H1 (cell line): Measurements from ENCODE around the gene ZACN. TPM values are rescaled to one million over a fixed set of nuclear protein-coding genes. Genes with fewer than 3 reads are reported as not detected.
"Not testable (repeated sequence)": the region's sequence is repeated elsewhere in the genome, so short reads cannot be mapped to it uniquely, and the experiment has no call there.

Experiments
- CTCF ChIA-PET: fragments of 300-600 bp; sonication (Branson Sonifier 250); formaldehyde crosslinking; loops from one replicate; lab custom pipeline; 2021; ENCODE audit not compliant: partially characterized antibody; lab: Charles Lee
- POLR2A ChIA-PET: fragments of 300-600 bp; sonication (Branson Sonifier 250); formaldehyde crosslinking; loops from one replicate; lab custom pipeline; 2021; ENCODE audit warnings: inconsistent platforms; ENCODE audit not compliant: partially characterized antibody; lab: Charles Lee
- DNase-seq, 2 experiments: peaks; one replicate each; pipeline versions ENCODE4 v3.0.0 to v3.0.0-alpha.2; 2010 to 2022; ENCODE audit warnings: low spot score in 2 of 2, low read depth in 1 of 2, mixed read lengths in 1 of 2
- FAIRE-seq: peaks from 2 replicates; lab custom pipeline; 2011; peaks lifted over from hg19 to GRCh38; lab: Jason Lieb, UNC
- H2AFZ ChIP-seq: 2 replicates; pipeline ENCODE4 v1.8.1; 2012; ENCODE audit warnings: low read length, inconsistent platforms
- H2AK5ac ChIP-seq: 2 replicates; pipeline ENCODE4 v1.6.1; 2013; ENCODE audit warnings: low read depth, low read length
- H2BK120ac ChIP-seq: replicated peaks from 2 replicates; pipeline ENCODE3; 2013; ENCODE audit warnings: low read depth, low read length, inconsistent platforms
- H2BK12ac ChIP-seq: 2 replicates; pipeline ENCODE4 v1.6.1; 2013; ENCODE audit warnings: low read depth, low read length
- H2BK15ac ChIP-seq: 2 replicates; pipeline ENCODE4 v1.6.1; 2013; ENCODE audit warnings: low read length
- H2BK20ac ChIP-seq: 2 replicates; pipeline ENCODE4 v1.6.1; 2013; ENCODE audit warnings: low read length
- H2BK5ac ChIP-seq: 2 replicates; pipeline ENCODE4 v1.6.1; 2013; ENCODE audit warnings: low read depth, low read length
- H3K14ac ChIP-seq: 2 replicates; pipeline ENCODE4 v1.6.1; 2013; ENCODE audit warnings: inconsistent platforms; ENCODE audit not compliant: insufficient read length
- H3K18ac ChIP-seq: 2 replicates; pipeline ENCODE4 v1.6.1; 2013; ENCODE audit warnings: low read length; ENCODE audit errors: extremely low read depth
- H3K23ac ChIP-seq: 2 replicates; pipeline ENCODE4 v1.6.1; 2013; ENCODE audit warnings: inconsistent platforms; ENCODE audit not compliant: insufficient read length
- H3K23me2 ChIP-seq: 2 replicates; pipeline ENCODE4 v1.6.1; 2013; ENCODE audit warnings: low read depth, low read length
- H3K27ac ChIP-seq: 2 replicates; pipeline ENCODE4 v1.6.1; 2011; ENCODE audit warnings: low read depth, low read length, inconsistent platforms
- H3K27me3 ChIP-seq, 4 experiments: replicated peaks in 1 of 4; 1 replicate in 1 of 4; 2 replicates in 3 of 4; pipeline versions ENCODE4 v1.6.1 to v1.8.1; 2011 to 2013; ENCODE audit warnings: low read length in 3 of 4, mild to moderate bottlenecking in 3 of 4, inconsistent platforms in 2 of 4, mixed read lengths in 2 of 4, moderate library complexity in 1 of 4; ENCODE audit not compliant: control insufficient read depth in 3 of 4, insufficient read depth in 3 of 4; ENCODE audit errors: extremely low read depth in 1 of 4
- H3K36me3 ChIP-seq, 4 experiments: 2 replicates each; pipeline versions ENCODE4 v1.6.1 to v1.8.1; 2011 to 2013; ENCODE audit warnings: mild to moderate bottlenecking in 4 of 4, low read length in 3 of 4, moderate library complexity in 2 of 4, control low read depth in 1 of 4, inconsistent platforms in 1 of 4; ENCODE audit not compliant: insufficient read depth in 4 of 4, control insufficient read depth in 2 of 4
- H3K4ac ChIP-seq: replicated peaks from 2 replicates; pipeline ENCODE3; 2013; ENCODE audit warnings: low read length, low read depth, mixed read lengths, inconsistent platforms; ENCODE audit not compliant: insufficient read length
- H3K4me1 ChIP-seq, 4 experiments: replicated peaks in 1 of 4; 1 replicate in 1 of 4; 2 replicates in 3 of 4; pipeline versions ENCODE4 v1.6.1 to v1.8.1; 2011 to 2013; ENCODE audit warnings: low read length in 3 of 4, inconsistent platforms in 2 of 4, mixed read lengths in 1 of 4; ENCODE audit not compliant: insufficient read depth in 4 of 4, control insufficient read depth in 3 of 4
- H3K4me2 ChIP-seq, 2 experiments: 2 replicates each; pipeline versions ENCODE4 v1.6.1 to v1.8.1; 2011 to 2013; ENCODE audit warnings: low read depth in 2 of 2, low read length in 2 of 2, control low read depth in 1 of 2, inconsistent platforms in 1 of 2, mild to moderate bottlenecking in 1 of 2; ENCODE audit not compliant: insufficient read depth in 1 of 2
- H3K4me3 ChIP-seq, 4 experiments: fragments of 200-600, 300-600 bp in 1 of 4; sonication (generic), shearing (Covaris generic), sonication (Bioruptor Twin) in 1 of 4; 2 replicates each; pipeline versions ENCODE4 v1.5.1 to v1.8.1; 2011 to 2016; ENCODE audit warnings: low read length in 4 of 4, low read depth in 3 of 4, control low read depth in 2 of 4, inconsistent platforms in 2 of 4, mild to moderate bottlenecking in 2 of 4, mixed read lengths in 1 of 4, moderate library complexity in 1 of 4; ENCODE audit not compliant: insufficient read depth in 2 of 4; ENCODE audit errors: extremely low read depth in 1 of 4
- H3K56ac ChIP-seq: replicated peaks from 2 replicates; pipeline ENCODE3; 2013; ENCODE audit warnings: low read depth, mild to moderate bottlenecking, mixed read lengths, low read length, inconsistent platforms; ENCODE audit not compliant: insufficient read length
- H3K79me1 ChIP-seq: 2 replicates; pipeline ENCODE4 v1.6.1; 2013; ENCODE audit warnings: low read depth, low read length, control low read depth
- H3K79me2 ChIP-seq, 2 experiments: 2 replicates each; pipeline versions ENCODE4 v1.6.1 to v1.8.1; 2012 to 2013; ENCODE audit warnings: low read length in 2 of 2, mild to moderate bottlenecking in 2 of 2, inconsistent platforms in 1 of 2; ENCODE audit not compliant: insufficient read depth in 2 of 2, control insufficient read depth in 1 of 2
- H3K9ac ChIP-seq, 4 experiments: replicated peaks in 1 of 4; 1 replicate in 1 of 4; 2 replicates in 3 of 4; pipeline versions ENCODE4 v1.6.1 to v1.8.1; 2011 to 2013; ENCODE audit warnings: low read depth in 3 of 4, low read length in 3 of 4, control low read depth in 2 of 4, mild to moderate bottlenecking in 2 of 4, moderate library complexity in 2 of 4, inconsistent platforms in 1 of 4; ENCODE audit errors: extremely low read depth in 1 of 4
- H3K9me3 ChIP-seq, 2 experiments: 2 replicates each; pipeline versions ENCODE4 v1.6.1 to v1.8.1; 2012 to 2013; ENCODE audit warnings: mild to moderate bottlenecking in 2 of 2, moderate library complexity in 2 of 2, control low read depth in 1 of 2, inconsistent platforms in 1 of 2, low read depth in 1 of 2, low read length in 1 of 2, mixed read lengths in 1 of 2; ENCODE audit not compliant: insufficient read depth in 2 of 2
- H4K20me1 ChIP-seq, 2 experiments: replicated peaks in 1 of 2; 2 replicates each; pipeline versions ENCODE3 to v1.8.1; 2011 to 2013; ENCODE audit warnings: inconsistent platforms in 2 of 2, low read length in 2 of 2, mild to moderate bottlenecking in 1 of 2; ENCODE audit not compliant: insufficient read depth in 2 of 2, control insufficient read depth in 1 of 2
- H4K5ac ChIP-seq: 2 replicates; pipeline ENCODE4 v1.6.1; 2013; ENCODE audit warnings: low read length, low read depth, mixed read lengths, inconsistent platforms; ENCODE audit not compliant: insufficient read length
- H4K8ac ChIP-seq: 2 replicates; pipeline ENCODE4 v1.8.0; 2013; ENCODE audit warnings: mild to moderate bottlenecking, moderate library complexity, low read length, inconsistent platforms; ENCODE audit not compliant: insufficient read depth; ENCODE audit errors: extremely low read depth
- H4K91ac ChIP-seq: replicated peaks from 2 replicates; pipeline ENCODE3; 2013; ENCODE audit warnings: low read length, mixed read lengths, inconsistent platforms; ENCODE audit not compliant: insufficient read length
- BACH1 ChIP-seq: IDR thresholded peaks from 2 replicates; pipeline ENCODE4 v1.6.1; 2012; ENCODE audit warnings: low read length, improper control_type of control experiment
- BCL11A ChIP-seq, 2 experiments: IDR thresholded peaks; one replicate each; pipeline ENCODE4 v1.6.1; 2011; ENCODE audit warnings: low read depth in 2 of 2, low read length in 2 of 2, mild to moderate bottlenecking in 2 of 2
- FOSL1 ChIP-seq: IDR thresholded peaks from 2 replicates; pipeline ENCODE4 v1.6.1; 2011; ENCODE audit warnings: mild to moderate bottlenecking, low read depth, low read length, moderate library complexity; ENCODE audit not compliant: insufficient read depth
- JUN ChIP-seq: IDR thresholded peaks from 2 replicates; pipeline ENCODE4 v1.6.1; 2011; ENCODE audit warnings: low read depth, mild to moderate bottlenecking, improper control_type of control experiment, low read length
- RFX5 ChIP-seq: IDR thresholded peaks from 2 replicates; pipeline ENCODE4 v1.6.1; 2011; ENCODE audit warnings: low read depth, low read length, improper control_type of control experiment, borderline replicate concordance
- RXRA ChIP-seq: IDR thresholded peaks from 2 replicates; pipeline ENCODE4 v1.6.1; 2011; ENCODE audit warnings: low read depth, mild to moderate bottlenecking, low read length, moderate library complexity; ENCODE audit not compliant: insufficient read depth
- SUZ12 ChIP-seq: fragments of 200-600 bp; sonication (generic); IDR thresholded peaks from 2 replicates; pipeline ENCODE4 v1.6.1; 2012; ENCODE audit warnings: mild to moderate bottlenecking, inconsistent platforms, low read length, moderate library complexity, mixed read lengths
- TAF7 ChIP-seq: optimal IDR thresholded peaks from 2 replicates; pipeline ENCODE3; 2011; ENCODE audit warnings: low read depth, mild to moderate bottlenecking, inconsistent platforms, low read length, moderate library complexity, borderline replicate concordance
- TCF12 ChIP-seq: IDR thresholded peaks from 2 replicates; pipeline ENCODE4 v1.6.1; 2011; ENCODE audit warnings: low read depth, mild to moderate bottlenecking, low read length
- WGBS, 2 experiments: shearing (Covaris generic) in 1 of 2; methylation state at CpG; one replicate each; pipeline versions ENCODE4 v1.1.6 to v1.1.7; 2013 to 2015; ENCODE audit warnings: low lambda C conversion rate in 2 of 2, mixed read lengths in 2 of 2, inconsistent platforms in 1 of 2, low coverage in 1 of 2, missing lambda C conversion rate in 1 of 2; ENCODE audit not compliant: insufficient replicate concordance in 2 of 2, insufficient coverage in 1 of 2, insufficient read length in 1 of 2; ENCODE audit errors: extremely low coverage in 1 of 2, missing lambda C conversion rate in 1 of 2; 5-methylcytosine and 5-hydroxymethylcytosine counted together
- polyA plus RNA-seq, 7 experiments: library from polyadenylated mRNA; depleted of rRNA in 3 of 7; stranded (reverse) in 5 of 7; unstranded in 2 of 7; fragments of >200 nt in 5 of 7; fragments of 200-250 nt in 2 of 7; gene quantifications; 1 replicate in 5 of 7; 2 replicates in 1 of 7; 4 replicates in 1 of 7; pipeline versions ENCODE4 v1.2.1 to v1.2.3, GENCODE V29; 2011 to 2013; ENCODE audit warnings: missing spikeins in 2 of 7, mixed read lengths in 2 of 7
- total RNA-seq: library from RNA; stranded (reverse); fragmentation: NEBNext Ultra II Directional; extraction: Animal tissue kit (Norgen Biotek cat#: 25700); gene quantifications from 2 replicates; pipeline ENCODE4 v1.2.1, GENCODE V29; 2021

The ZACN gene
- total and polyA plus RNA-seq, 2 of the 8 experiments (the other 6 are each of a cell fraction or from before 2014, with no cell fraction given): 0.26 TPM; not detected in 1

- TF ChIP-seq TAF7: no peak
- no peak for TF ChIP-seq TCF12
- TF ChIP-seq RFX5: no peak
- no peak for TF ChIP-seq SUZ12
- TF ChIP-seq RXRA: no peak
- no peak for TF ChIP-seq BCL11A (IDR thresholded peaks at IDR 0.05; ENCODE audit: low read depth in 2 of 2, low read length in 2 of 2)
- no peak for TF ChIP-seq JUN
- no peak for TF ChIP-seq FOSL1
- no peak for TF ChIP-seq BACH1
Measured at GRCh38 chr17:76056882-76057281, 22.1 kb upstream of the ZACN start (continued).

GRCh38 chr17:76058264-76058663, 20.7 kb upstream of the ZACN start:
- not testable (repeated sequence) for H2BK20ac ChIP-seq, H4K5ac ChIP-seq, H3K56ac ChIP-seq, H3K23ac ChIP-seq, H3K27ac ChIP-seq, H3K9me3 ChIP-seq, H4K8ac ChIP-seq, H3K4me2 ChIP-seq, H3K27me3 ChIP-seq, H3K4ac ChIP-seq, H2BK120ac ChIP-seq, H3K79me1 ChIP-seq, H3K4me1 ChIP-seq, H3K23me2 ChIP-seq, H2BK15ac ChIP-seq, H3K4me3 ChIP-seq, H2BK12ac ChIP-seq, H3K18ac ChIP-seq, H2BK5ac ChIP-seq, DNase-seq, H3K14ac ChIP-seq, H2AK5ac ChIP-seq, FAIRE-seq, H2AFZ ChIP-seq, H4K20me1 ChIP-seq, H4K91ac ChIP-seq, H3K9ac ChIP-seq, H3K79me2 ChIP-seq
- 97% methylated on average over 6 of the region's 6 CpGs; no CpG with 5 or more reads in 1 of the 2 experiments for WGBS, 2 experiments
- H3K36me3 ChIP-seq: peaks cover 18 to 75% (median 41%) of the 10 kb centered on the region in 4 experiments
- ChIA-PET CTCF (interaction anchor here (0.6 to 2.9 kb wide), 6 partner anchors 12 to 221 kb away, joined by 3 to 13 read pairs (median 4); partner anchors contain the start of gene GALR2), POLR2A (interaction anchor here (1.0 to 1.1 kb wide), 2 partner anchors 22 to 39 kb away, joined by 3 to 4 read pairs; no protein-coding TSS in a partner anchor)
